BLaER1 (cell line): ENCODE measurements around the gene RPS5.
A peak's percentile ranks its signal among the peaks of the same experiment; 100 is the strongest.

ENCODE experiments used
- H3K27ac ChIP-seq: shearing (Covaris generic); formaldehyde crosslinking; 2 replicates; pipeline ENCODE4 v1.8.1; 2022
- H3K27me3 ChIP-seq: shearing (Covaris generic); formaldehyde crosslinking; 2 replicates; pipeline ENCODE4 v1.8.1; 2022
- H3K36me3 ChIP-seq: shearing (Covaris generic); formaldehyde crosslinking; 2 replicates; pipeline ENCODE4 v1.8.1; 2022
- H3K4me1 ChIP-seq: shearing (Covaris generic); formaldehyde crosslinking; 2 replicates; pipeline ENCODE4 v1.8.1; 2022
- H3K4me2 ChIP-seq: shearing (Covaris generic); formaldehyde crosslinking; 2 replicates; pipeline ENCODE4 v1.8.1; 2022
- H3K4me3 ChIP-seq: shearing (Covaris generic); formaldehyde crosslinking; 2 replicates; pipeline ENCODE4 v1.8.1; 2022
- H3K9ac ChIP-seq: shearing (Covaris generic); formaldehyde crosslinking; 2 replicates; pipeline ENCODE4 v1.8.1; 2022
- H3K9me3 ChIP-seq: shearing (Covaris generic); formaldehyde crosslinking; 2 replicates; pipeline ENCODE4 v1.8.1; 2022
- H4K20me1 ChIP-seq: shearing (Covaris generic); formaldehyde crosslinking; 2 replicates; pipeline ENCODE4 v1.8.1; 2022
- Cebpa-rat ChIP-seq: shearing (Covaris generic); IDR thresholded peaks from 2 replicates; pipeline ENCODE4 v1.8.1; 2022

Gene RPS5

GRCh38 chr19:58385313-58385890 is 1.7 kb upstream of the RPS5 start:
- TF ChIP-seq Cebpa-rat, result no peak
- peaks cover 70% of the 10 kb centered on the region for H3K4me1 ChIP-seq
- H3K9me3 ChIP-seq, result no peaks in the 10 kb centered on the region
- peak overlapping the region; percentile 95 for H3K4me2 ChIP-seq
- no peaks in the 10 kb centered on the region for H3K27me3 ChIP-seq
- peaks cover 26% of the 10 kb centered on the region for H3K36me3 ChIP-seq
- H3K9ac ChIP-seq, result peak overlapping the region; percentile 98
- H3K27ac ChIP-seq, result peak overlapping the region; percentile 98
- H4K20me1 ChIP-seq, result peaks cover 33% of the 10 kb centered on the region
- H3K4me3 ChIP-seq, result peak overlapping the region; percentile 94

DNA sequence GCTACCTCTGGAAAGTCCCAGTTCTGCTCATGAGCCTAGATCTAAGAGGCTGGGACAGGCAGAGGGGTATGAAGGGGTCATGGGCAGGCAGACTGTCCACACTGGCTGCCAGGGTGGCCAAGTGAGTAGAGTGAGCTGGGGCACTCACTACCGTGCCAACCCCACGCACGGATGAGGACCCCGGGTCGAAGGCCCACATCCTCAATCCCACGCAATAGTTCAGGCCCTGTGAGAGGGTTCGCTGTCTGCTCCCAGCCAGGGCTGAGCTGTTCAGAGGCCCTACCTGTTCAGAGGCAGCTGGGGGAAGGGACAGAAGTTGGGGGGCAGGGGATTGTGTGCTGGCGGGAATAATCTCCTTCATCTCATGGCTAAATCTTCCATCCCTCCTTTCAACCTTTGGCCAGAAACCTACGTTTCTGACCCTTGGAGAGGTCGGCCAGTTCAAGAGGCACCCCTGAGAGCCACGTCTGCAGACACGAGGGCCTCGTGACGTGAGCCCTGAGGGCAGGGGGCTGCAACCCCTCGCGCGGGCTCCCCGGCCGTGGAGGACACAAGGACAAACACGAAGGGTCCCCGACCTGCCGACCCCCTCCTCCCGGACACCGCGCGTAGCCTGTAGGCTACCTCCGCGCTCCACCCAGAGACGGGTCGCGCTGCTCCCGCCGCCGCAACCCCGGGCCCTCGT is 1.0 kb upstream of the RPS5 start:
- TF ChIP-seq Cebpa-rat, result no peak
- Histone ChIP-seq H3K9ac (peak overlapping the region; percentile 98), H4K20me1 (peaks cover 39% of the 10 kb centered on the region), H3K4me1 (peaks cover 76% of the 10 kb centered on the region), H3K27me3 (no peaks in the 10 kb centered on the region), H3K27ac (peak overlapping the region; percentile 98), H3K9me3 (no peaks in the 10 kb centered on the region), H3K4me3 (peak overlapping the region; percentile 94), H3K4me2 (peak overlapping the region; percentile 95), H3K36me3 (peaks cover 32% of the 10 kb centered on the region)

GRCh38 chr19:58387338-58388174 is 487 bp downstream of the RPS5 start:
- TF ChIP-seq Cebpa-rat, result no peak
- Histone ChIP-seq H3K36me3 (peaks cover 47% of the 10 kb centered on the region), H3K4me1 (peaks cover 68% of the 10 kb centered on the region)

GRCh38 chr19:58388175-58388526 is 1.1 kb downstream of the RPS5 start:
- TF ChIP-seq Cebpa-rat, result no peak
- Histone ChIP-seq H3K27me3 (no peaks in the 10 kb centered on the region), H3K9me3 (no peaks in the 10 kb centered on the region), H3K9ac (peak overlapping the region; percentile 98), H3K36me3 (peaks cover 53% of the 10 kb centered on the region), H3K4me1 (peaks cover 62% of the 10 kb centered on the region), H3K4me3 (peak overlapping the region; percentile 94), H3K27ac (0 out of 2 replicates have a peak overlapping the region, but pooled peaks have one; percentile 98), H4K20me1 (peaks cover 60% of the 10 kb centered on the region), H3K4me2 (peak overlapping the region; percentile 97)

More at GRCh38 chr19:58387338-58388174, 487 bp downstream of the RPS5 start:
- H3K27ac ChIP-seq, result peak overlapping the region; percentile 98
- H3K27me3 ChIP-seq, result no peaks in the 10 kb centered on the region
- peaks cover 54% of the 10 kb centered on the region for H4K20me1 ChIP-seq
- no peaks in the 10 kb centered on the region for H3K9me3 ChIP-seq
- H3K9ac ChIP-seq, result peak overlapping the region; percentile 98
- H3K4me2 ChIP-seq, result peak overlapping the region; percentile 97
- peak overlapping the region; percentile 94 for H3K4me3 ChIP-seq

DNA sequence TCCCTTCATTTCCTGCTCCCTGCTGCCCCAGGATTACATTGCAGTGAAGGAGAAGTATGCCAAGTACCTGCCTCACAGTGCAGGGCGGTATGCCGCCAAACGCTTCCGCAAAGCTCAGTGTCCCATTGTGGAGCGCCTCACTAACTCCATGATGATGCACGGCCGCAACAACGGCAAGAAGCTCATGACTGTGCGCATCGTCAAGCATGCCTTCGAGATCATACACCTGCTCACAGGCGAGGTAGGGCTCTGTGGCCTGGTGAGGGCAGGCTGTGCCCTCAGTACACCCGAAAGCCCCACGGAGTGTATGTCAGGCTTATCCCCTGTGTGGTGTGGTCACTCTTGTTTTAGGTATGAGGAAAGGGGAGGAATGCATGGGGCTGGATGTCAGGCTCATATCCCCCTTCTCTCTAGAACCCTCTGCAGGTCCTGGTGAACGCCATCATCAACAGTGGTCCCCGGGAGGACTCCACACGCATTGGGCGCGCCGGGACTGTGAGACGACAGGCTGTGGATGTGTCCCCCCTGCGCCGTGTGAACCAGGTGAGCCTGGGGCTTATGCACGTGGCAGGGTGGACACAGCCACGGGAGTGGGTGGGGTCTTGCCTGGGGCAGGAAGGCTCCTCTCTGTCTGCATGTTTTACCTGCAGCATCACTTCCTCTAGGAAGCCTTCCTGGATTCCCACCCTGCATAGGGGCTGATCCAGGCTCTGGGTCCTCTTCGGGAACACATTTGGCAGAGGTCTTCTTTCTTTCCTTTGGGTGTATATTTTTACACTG is 6.1 kb downstream of the RPS5 start:
- Histone ChIP-seq H3K9ac (no peak overlapping the region), H3K27ac (no peak overlapping the region), H3K4me3 (no peak overlapping the region), H3K9me3 (no peaks in the 10 kb centered on the region), H3K4me2 (no peak overlapping the region), H3K4me1 (peaks cover 33% of the 10 kb centered on the region), H3K27me3 (peaks cover 8% of the 10 kb centered on the region), H3K36me3 (peaks cover 87% of the 10 kb centered on the region), H4K20me1 (peaks cover 80% of the 10 kb centered on the region)
- no peak for TF ChIP-seq Cebpa-rat

DNA sequence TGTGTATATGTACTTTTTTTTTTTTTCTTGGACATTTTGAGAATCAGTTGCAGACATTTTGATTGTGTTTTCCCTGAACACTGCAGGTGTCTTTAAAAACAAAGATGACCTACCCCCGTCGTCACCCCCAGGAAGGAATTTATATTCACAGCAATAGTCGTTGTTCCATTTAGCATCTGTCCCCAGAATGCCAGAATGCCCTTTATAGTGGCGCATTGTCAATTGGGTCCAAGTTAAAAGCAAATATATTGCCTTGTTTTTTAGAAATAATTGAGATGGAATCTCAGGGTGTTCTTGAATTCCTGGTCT is 6.6 kb downstream of the RPS5 start:
- H3K9me3 ChIP-seq, result no peaks in the 10 kb centered on the region
- peaks cover 27% of the 10 kb centered on the region for H3K4me1 ChIP-seq
- H3K4me3 ChIP-seq, result no peak overlapping the region
- H3K36me3 ChIP-seq, result peaks cover 81% of the 10 kb centered on the region
- no peak for TF ChIP-seq Cebpa-rat
- no peak overlapping the region for H3K9ac ChIP-seq
- peaks cover 75% of the 10 kb centered on the region for H4K20me1 ChIP-seq
- H3K4me2 ChIP-seq, result no peak overlapping the region
- H3K27ac ChIP-seq, result no peak overlapping the region
- H3K27me3 ChIP-seq, result peaks cover 8% of the 10 kb centered on the region

GRCh38 chr19:58394821-58395219 is 7.8 kb downstream of the RPS5 start:
- no peaks in the 10 kb centered on the region for H3K9me3 ChIP-seq
- H3K4me3 ChIP-seq, result no peak overlapping the region
- no peak for TF ChIP-seq Cebpa-rat
- no peak overlapping the region for H3K9ac ChIP-seq
- H3K27me3 ChIP-seq, result peaks cover 8% of the 10 kb centered on the region
- no peak overlapping the region for H3K27ac ChIP-seq
- H3K4me2 ChIP-seq, result no peak overlapping the region
- H4K20me1 ChIP-seq, result peaks cover 64% of the 10 kb centered on the region
- peaks cover 16% of the 10 kb centered on the region for H3K4me1 ChIP-seq
- H3K36me3 ChIP-seq, result peaks cover 70% of the 10 kb centered on the region

DNA sequence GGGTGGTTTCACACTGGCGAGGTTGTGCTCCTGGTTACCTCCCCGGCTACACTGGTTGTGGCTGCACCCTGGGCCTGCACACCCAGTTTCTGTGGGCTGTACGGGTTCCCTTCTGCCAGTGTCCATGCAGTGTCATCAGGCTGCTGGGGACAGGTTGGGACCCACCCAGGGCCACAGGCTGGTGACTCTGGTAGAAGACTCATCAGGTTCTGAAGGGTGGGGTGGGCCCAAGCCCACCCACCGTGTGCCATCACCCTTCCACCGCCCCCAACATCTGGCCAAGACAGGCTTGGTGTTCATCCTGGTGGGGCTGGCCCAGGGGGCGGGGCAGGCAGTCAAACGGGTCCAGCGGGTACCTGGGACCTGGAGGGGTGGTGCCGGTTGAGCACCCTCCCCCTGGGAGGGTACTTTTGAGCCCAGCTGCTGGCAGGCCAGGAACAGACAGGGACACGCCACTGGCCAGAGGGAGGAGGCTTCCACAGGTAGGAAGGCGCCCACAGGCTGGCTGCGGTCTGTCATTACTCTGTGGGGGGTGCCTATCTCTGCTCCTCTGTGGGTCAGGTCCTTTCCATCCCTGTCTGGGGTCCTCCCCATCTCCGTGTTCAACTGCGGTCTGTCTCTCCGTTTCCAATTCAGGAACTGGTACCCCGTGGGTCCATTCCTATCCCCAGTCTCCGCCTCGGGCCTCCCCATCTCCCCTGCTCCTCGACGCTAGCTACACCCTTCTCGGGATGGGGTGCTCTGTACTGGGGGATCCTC is 8.3 kb downstream of the RPS5 start, which contains the start of gene RNF225:
TSS of gene RNF225 (plus strand) at position 437 of the 759 bp plus-strand sequence. CDS start 434 bp downstream, outside the sequence.
- no peak within 1 kb of the TSS for H3K4me3 ChIP-seq
- no peaks in the 10 kb centered on the region for H3K9me3 ChIP-seq
- H3K27me3 ChIP-seq, result peaks cover 8% of the 10 kb centered on the region
- H3K27ac ChIP-seq, result no peak within 1 kb of the TSS
- H3K4me2 ChIP-seq, result no peak within 1 kb of the TSS
- H3K9ac ChIP-seq, result no peak within 1 kb of the TSS
- peaks cover 64% of the 10 kb centered on the region for H3K36me3 ChIP-seq
- H4K20me1 ChIP-seq, result peaks cover 58% of the 10 kb centered on the region
- TF ChIP-seq Cebpa-rat, result no peak
- peaks cover 13% of the 10 kb centered on the region for H3K4me1 ChIP-seq
